Retina (tissue), 1 donor: ENCODE results near the gene ERC2.

Source experiments
- DNase-seq: peaks from one replicate; pipeline ENCODE4 v3.0.0-alpha.2; 2016

ERC2 gene

DNA sequence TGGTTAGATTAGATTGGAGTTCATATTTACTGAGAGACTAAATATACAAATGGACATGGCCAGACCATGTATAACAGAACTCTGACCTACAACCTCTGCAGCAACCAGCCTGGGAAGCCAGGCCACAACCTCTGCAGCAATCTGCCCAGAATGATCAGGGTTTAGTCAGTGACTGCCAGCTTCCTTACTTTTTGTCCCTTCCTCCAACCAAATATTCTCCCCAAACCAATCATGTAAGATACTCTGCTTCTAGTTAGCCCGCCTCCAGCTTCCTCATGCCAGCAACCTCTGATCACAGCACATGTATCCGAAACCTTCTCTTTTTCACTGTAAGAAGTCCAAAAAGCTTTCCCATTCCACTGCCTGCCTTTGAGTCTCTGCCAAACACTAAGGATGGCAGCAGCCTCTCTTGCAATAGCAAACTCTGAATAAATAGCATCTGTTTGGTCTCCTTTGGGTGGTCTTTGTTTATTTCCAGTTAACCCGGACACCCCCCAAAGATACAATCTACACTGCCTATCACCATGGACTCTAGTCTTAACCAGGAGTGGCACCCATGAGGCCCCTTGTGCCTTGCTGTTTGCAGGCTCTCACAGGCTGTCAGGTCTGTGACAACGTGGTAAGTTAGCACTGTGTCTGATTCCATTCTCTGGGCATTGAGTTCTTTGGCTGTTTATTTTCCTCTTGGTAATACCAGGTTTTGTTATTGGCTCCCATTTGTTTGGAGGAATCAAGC is 102.2 kb downstream of the ERC2 start:
- DNase-seq, result no peak

DNA sequence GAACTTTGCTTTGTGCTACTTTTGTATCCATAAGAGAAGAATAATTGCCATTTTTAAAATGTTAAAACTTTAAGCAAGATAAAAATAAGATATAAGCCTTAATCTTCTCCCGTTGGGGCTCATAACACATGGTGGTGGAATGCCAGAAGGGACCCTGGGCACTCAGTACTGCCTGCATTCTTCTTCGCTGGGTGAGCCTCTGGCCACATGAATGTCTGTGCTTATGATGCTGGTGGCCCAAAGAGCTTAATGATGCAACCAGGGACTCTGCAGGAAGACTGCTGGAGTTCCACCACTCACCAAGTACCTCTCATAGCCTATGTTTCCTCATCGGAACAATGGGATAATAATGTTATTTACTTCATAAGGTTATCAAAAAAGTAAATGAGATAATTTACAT is 103.6 kb downstream of the ERC2 start:
- DNase-seq, result no peak

DNA sequence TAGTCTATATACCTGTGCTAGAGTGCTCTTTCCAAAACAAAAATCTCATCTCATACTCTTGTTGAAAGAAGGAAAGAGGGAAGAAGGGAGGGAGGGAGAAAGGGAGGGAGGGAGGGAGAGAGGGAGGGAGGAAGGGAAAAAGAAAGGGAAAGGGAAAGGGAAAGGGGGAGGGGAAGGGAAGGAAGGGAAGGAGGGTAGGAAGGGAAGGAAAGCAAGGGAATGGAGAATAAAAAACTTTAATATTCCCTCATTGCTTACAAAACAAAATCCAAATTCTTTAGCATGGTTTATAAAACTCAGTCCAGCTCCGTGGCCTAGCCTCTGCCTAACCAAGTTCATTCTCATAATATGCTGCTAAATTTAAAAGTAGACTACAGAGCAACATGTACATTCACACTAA is 104.5 kb downstream of the ERC2 start:
- no peak for DNase-seq

DNA sequence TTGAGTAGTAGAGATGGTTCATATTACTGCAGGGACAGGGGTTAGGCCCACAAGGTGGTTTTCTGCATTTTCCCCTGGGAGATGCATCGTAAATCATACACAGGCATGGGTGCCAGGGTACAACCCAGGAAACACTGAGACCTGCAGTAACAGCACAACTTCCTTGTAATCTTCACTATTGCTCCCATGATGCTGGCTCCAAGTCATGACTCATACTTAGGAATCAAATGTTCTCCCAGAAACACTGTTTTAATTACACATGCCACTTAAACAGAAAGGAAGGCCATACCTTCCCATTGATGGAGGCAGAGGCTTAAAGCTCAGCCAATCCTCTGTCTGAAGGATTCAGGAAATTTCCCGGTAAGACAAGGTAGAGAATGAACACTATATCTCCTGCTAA is 106.5 kb downstream of the ERC2 start:
- no peak for DNase-seq

DNA sequence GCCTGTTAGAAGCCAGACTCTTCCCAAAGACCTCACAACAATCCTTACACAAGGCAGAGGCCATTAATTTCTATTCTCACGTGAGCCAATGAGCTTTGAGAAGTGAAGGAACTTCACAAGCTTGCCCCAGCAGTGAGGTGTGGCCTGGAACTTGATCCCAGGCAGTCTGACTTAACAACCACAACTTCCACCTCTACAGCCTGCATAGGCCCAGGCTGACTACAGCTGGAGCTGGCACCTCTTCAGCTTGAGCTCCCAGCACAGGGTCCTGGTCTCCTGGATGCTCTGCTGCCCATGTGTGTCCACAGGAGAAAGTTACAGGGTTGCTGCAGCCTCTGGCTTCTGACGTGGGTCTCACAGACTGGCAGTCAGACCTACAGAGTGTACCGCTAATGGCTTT is 111.0 kb downstream of the ERC2 start:
- DNase-seq, result peak; percentile 42

DNA sequence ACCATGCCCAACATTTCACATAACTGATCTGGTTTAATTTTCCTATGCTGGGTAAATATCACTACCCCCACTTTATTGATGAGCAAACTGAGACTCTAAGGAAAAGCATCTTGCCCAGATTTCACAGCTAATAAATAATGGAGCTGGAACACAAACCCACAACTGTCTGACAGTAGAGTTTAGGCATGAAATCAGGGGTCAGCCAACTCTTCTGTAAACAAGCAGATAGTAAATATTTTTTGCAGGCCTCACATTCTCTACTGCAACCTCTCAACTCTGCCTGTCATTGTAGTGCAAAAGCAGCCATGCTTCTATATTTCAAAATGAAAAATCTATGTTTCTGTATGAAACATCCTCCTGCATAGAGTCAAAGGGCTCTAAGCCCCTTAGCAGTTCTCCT is 111.5 kb downstream of the ERC2 start:
- no peak for DNase-seq

DNA sequence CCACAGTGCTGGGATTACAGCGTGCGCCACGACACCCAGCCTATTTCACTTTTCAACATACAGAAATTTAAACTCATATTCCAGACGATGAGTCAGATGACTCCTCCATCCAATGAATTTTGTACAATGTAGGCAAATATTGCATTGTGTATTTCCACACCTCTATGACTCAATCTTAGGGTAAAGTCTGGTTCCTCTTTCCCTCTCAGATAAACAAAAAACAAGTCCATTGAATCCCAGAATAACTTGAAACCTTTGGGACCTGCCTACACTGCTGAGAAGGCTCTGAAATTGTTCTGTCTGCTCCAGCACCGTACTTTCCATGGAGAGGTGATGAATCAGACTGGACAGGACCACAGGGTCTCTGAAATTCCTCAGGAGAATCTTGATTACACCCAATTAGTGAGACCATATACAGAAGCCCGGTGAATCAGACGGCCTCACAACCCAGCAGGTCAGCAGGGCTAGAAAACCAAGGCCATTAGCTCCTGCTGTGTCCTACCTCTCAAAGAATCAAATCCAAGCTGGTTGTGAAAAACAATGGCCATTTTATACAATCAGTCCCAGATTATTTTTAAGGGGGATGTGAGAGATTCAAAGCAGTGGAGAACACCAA is 112.6 kb downstream of the ERC2 start:
- DNase-seq, result peak; percentile 53

DNA sequence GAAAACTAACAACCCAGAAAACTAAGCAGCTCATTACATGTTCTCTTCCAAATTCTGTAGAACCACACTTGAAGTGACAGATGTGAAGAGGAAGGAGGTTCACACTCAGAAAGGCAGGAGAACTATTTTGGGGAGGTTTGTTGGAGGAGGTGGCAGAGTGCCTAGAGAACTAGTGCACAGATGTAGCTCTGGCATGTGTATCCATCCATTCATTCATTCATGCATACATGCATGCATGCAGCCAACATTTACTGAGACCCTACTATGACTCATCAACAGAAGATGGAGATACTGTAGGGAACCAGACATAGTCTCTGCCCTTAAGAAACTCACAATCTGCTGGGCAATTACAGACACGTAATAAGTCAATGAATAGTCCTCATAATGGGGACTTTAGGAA is 116.7 kb downstream of the ERC2 start:
- no peak for DNase-seq

DNA sequence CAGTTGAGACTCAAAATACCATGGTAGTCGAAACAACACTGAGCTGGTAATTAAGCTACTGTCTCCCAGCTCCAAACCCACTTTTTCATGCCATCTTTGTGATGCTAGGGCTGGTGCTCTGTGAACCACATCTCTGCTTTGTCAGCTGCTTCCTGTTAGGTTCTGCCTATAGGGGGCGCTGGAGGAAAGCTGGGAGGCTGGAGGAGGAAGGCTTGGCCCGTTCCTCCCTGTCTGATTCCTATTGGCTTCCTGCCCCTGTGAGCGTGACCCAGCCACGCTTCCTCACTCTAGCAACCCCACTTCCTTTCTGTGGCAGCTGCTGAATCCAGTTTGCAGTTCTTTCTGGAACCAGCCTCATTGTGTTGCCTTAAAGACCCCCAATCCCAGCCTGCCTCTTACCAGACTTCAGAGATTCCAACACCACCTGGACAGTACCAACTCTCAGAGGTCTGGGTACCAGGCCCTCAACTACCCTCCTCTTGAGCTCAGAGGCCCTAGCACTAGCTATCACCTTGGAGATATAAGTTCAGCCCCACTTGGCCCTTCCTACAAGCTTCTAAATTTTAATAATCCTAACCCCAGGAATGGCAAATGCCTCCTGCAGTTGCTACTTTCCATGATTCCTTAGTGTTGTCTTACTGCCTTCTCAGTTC is 120.9 kb downstream of the ERC2 start:
- DNase-seq, result no peak

DNA sequence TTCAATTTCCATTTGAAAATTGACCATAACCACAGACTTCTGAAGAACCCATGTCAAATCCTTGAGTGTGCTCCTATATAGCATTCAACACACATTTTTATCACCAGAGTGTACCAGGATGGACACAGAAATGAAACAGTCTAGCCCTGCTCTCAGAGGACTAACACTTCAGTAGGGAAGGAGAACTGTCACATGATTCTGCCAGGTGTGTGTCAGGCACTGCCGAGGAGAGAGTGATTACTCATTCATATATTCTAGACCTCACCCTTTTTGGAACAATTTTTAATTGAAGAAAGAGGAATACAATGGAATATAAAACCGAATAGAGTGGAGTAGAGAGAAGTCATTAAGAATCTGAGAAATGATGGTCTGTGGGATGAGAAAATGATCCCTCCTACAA is 125.8 kb downstream of the ERC2 start:
- DNase-seq, result no peak

DNA sequence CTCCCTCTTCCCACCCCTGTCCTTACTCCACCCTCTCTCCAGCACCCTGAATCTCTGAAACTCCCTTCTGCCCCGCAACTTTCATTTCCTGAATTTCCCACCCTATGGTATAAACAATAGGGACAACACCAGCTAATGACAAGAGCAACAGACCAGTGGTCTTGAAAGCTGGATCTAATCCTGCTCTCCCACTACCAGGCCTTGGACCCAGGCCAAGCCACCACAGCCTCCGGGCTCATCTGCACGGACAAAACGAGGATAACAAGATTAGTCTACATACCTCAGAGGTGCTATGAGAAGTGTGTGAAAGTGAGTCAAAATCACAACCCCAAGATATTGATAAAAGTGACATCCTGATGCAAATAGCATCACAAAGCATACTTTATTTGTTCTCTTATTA is 128.6 kb downstream of the ERC2 start:
- DNase-seq, result no peak

DNA sequence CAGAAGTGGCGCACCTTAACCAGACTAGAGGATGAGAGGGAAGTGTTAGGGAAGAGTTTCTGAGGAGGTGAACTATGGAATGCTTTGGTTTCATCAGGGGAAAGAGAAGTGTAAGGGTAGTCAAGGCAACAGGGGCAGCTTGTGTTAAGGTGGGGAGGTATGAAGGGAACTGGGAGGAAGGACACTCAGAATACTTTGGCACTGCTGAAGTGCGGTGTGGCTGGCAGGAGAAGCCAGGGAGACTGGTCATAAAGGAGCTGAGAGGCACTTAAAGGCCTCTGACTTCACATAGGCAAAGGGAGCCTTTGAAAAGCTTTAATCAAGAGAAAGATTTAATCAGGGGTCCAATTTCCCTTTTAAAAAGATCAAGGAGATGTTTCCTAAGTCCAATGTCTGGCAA is 129.0 kb downstream of the ERC2 start:
- no peak for DNase-seq

DNA sequence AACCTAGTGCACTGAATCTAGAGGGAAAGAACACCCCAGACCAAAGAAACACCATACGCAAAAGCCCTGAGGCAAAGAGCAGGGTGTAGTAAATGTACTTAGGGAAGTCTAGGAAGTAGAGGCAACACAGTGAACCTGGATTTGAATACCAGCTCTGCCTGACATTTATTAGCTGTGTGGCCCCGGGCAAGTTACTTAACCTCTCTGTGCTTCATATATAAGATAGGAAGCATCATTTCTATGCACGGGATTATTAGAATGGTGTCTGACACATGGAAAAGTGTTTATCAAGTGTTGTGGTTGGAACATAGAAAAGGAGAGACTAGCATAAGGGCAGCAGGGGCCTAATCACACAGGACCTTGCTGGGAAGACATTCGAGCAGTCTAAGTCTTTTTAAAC is 132.2 kb downstream of the ERC2 start:
- DNase-seq, result no peak

DNA sequence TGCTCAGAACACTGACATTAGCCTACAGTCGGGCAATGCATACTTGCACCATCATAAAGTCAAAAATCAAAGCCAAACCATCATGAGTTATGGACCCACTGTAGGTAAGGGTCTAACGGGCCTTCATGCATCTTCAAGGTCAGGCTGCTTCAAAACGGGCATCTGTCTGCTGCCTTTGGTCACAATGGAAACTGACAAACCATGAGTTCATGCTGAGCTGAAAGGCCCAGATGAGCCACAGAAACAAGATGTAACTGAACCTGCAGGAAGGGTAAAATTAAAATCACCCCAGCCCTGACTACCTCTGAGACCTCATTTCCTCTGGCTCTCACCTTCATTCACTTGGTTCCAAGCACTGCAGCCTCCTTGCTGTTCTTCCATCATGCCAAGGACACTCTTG is 143.8 kb downstream of the ERC2 start:
- DNase-seq, result no peak

DNA sequence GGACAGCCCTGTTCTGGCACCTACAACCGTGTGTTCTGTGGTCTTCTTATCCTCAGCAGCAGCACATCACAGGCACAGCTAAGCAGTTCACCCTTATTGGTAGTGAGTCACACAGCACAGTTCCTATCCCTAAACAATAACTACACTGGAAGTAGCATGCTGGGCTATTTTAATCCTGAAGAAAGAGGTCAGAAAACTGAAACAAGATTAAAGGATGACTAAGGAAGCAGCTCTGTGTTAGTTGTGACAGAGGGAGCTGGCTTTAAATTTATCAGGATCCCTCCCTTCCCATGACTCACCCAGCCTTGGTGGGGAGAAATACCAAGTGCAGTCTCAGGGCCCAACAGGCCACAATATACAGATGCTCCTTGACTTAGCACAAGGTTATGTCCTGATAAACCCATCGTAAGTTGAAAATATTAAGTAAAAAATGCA is 144.3 kb downstream of the ERC2 start:
- no peak for DNase-seq

DNA sequence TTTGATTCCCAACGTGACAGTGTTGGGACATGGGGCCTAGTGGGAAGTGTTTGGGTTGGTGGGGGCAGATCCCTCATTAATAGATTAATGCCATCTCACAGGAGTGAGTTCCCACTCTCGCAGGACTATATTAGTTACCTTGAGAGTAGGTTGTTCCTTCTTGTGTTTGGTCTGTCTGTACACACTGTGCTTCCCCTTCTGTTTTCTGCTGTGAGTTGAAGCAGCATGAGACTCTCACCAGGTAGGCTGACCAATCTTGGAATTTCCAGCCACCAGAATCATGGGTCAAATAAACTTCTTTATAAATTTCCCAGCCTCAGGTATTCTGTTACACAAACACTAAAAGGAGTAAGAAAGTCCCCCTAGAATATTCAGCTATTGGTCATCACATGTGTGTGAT is 145.4 kb downstream of the ERC2 start:
- no peak for DNase-seq

DNA sequence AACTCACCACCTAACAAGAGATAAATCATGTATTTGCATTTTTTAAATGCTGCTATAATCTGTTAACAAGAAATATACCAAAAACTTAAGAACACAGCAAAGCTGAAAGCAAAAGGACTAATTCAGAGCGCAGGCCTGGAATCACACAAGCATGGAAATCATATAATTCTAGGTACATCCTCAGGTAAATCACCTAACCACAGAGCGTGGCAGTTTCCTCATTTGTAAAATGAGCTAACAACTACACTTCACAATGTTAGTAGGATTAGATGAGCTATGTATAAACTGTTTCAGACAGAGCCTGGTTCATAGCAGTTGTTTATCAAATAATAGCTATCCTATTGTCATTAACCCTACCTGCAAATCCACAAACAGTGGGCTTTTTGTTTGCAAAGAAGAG is 146.4 kb downstream of the ERC2 start:
- no peak for DNase-seq

DNA sequence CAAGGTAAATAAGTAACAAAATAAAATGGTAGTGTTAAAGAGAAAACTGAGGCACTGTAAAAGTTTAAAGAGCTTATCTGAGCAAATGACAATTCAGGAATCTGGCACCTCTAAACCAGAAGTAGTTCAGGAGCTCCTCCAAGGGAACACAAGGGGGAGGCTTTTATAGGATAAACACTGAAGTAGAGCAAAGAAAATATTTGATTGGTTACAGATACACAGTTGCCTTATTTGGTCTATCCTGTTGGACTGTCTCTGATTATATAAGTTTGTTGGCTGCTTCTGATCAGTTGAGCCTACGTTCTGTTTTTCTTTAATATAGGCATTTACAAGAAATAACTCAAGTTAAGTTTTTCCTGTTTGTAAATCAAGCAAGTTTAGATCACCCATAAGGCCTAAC is 146.9 kb downstream of the ERC2 start:
- DNase-seq, result no peak

DNA sequence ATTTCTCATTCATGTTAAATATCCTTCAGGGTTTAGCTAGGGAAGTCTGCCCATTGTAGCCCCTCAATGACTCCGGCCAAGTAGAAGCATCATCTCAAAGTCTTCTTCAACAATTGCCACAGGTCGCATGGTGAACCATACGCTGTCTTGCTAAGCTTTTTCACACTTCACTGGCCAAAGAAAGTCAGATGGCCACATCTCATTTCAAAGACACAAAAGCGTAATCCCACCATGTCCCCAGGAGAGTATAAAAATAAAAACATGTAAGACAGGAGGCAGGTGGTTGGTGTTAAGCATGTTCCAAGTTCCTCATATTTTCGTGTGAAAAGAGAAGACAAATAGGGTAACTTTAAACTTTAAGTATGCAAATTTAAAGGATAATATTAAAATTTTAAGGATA is 147.4 kb downstream of the ERC2 start:
- DNase-seq, result no peak

DNA sequence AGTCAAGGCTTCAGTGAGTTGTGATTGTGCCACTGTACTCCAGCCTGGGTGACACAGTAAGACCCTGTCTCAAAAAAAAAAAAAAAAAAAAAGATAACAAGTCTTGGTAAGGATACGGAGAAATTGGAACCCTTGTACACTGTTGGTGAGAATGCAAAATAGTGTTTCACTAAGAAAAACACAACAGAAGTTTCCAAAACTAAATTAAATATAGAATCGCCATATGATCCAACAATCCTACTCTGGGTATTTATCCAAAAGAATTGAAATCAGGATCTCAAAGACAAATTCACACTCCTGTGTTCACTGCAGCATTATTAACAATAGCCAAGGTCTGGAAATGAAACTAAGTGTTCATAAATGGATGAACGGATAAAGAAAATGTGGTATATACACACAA is 149.4 kb downstream of the ERC2 start:
- no peak for DNase-seq

DNA sequence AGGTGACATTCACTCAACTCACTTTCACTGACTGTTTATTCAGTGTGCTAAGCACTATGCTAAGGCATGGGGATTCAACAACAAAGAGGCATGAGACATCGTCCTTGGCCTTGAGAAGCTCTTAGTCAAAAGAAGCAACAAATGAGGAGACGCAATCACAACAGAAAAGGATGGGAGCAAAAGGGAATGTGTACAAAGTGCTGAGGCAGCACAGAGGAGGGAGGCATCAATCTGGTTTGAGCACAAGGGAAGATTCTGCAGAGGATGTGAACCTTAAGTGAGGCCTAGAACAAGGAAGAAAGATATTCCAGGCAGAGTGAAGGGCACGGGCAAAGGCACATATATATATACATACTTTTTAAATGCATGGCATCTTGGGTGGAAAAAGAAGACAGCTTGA is 151.3 kb downstream of the ERC2 start:
- no peak for DNase-seq

DNA sequence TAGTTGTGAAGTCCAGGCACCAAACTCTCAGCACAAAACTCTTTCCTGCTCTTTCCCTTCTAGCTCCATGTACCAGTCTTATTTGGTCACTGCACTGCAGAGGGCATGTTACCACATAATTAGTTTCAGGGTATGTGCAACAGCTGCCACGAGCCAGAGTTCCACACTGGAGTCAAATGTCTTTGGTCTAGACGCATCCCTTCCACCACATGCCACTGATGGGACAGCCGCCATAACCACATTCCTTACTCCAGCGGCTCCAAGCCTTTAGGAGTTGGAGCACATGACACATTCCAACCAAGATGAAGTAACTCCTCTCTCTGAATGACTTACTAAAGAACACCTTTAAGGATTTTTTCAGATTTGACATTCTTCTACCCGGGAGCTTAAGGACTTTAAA is 153.4 kb downstream of the ERC2 start:
- DNase-seq, result no peak

DNA sequence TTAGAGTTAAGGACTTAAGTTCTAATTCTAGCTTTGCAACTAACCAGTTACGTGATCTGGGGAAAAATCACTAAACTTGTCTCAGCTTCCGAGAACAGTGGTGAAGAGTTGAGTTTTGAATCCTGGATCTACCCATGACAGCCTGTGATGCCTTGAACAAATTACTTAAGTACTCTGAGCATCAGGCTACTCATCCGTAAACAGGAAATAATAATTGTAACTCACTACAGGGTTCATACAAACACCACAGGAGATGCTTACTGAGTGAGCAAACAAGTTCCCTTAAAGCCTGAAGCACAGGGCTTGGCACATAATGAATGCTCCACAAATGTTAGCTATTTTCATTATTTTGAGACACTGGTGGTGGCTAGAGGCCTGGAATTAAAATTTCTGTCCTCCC is 158.8 kb downstream of the ERC2 start:
- no peak for DNase-seq

DNA sequence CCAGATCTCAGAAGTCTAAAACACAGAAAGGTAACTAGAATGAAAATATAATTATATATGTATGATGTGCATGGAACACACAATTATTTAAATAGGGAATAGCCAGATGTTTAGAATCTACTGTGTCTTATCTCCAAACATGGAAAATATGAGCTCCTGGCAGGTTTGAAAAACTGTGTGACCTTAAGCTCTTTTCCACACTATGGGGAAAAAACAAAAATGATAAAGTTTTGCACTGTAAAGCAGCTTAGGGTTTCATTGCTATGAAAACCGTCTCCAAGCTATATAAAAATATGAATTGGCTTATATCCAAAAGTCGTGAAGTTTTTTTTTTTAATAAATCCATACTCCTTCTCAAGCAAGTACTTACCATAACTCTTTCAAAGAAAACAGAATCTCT is 159.8 kb downstream of the ERC2 start:
- DNase-seq, result no peak

DNA sequence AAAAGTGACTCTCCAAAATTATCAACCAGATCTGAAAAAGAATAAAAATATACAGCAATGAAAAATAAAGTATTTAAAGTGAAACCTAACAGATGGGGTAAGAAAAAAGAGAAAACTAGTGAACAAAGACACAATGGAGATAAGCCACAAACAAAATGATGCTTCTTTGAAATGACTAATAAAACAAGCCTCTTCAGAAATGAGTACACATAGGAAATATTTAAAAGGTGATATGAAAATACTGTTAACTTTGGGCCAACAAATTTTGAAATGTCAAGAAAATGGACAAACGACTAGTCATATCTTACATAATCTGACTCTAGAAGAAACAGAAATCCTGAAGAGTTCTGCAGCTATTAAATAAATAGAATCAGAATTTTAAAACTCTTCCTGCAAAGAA is 164.2 kb downstream of the ERC2 start:
- DNase-seq, result no peak
